Naive B cell (primary cell): ENCODE measurements around the gene MRPS22. TPM values are rescaled to one million over a fixed set of nuclear protein-coding genes. Genes with fewer than 3 reads are reported as not detected.

Source experiments
- ATAC-seq, 2 donors: fragments of 150-1000 bp; cut with Tn5 transposase; 2 replicates each; pipeline ENCODE4 v1.10.0; 2021; ENCODE audit warnings: low read depth in 2 of 2, mild to moderate bottlenecking in 2 of 2, moderate library complexity in 2 of 2
- DNase-seq: peaks from one replicate; pipeline ENCODE4 v3.0.0; 2022
- H3K27ac Mint-ChIP-seq, 6 donors: one replicate each; pipeline ENCODE4 v1.8.0; 2020 to 2022; ENCODE audit warnings: mild to moderate bottlenecking in 6 of 6, mixed read lengths in 6 of 6, moderate library complexity in 5 of 6, inconsistent platforms in 2 of 6
- H3K27me3 Mint-ChIP-seq, 3 donors: one replicate each; pipeline ENCODE4 v1.8.0; 2021 to 2022; ENCODE audit warnings: mixed read lengths in 3 of 3, mild to moderate bottlenecking in 1 of 3
- H3K36me3 Mint-ChIP-seq, 2 donors: one replicate each; pipeline ENCODE4 v1.8.0; 2020 to 2022; ENCODE audit warnings: mixed read lengths in 2 of 2, inconsistent platforms in 1 of 2, mild to moderate bottlenecking in 1 of 2
- H3K4me1 Mint-ChIP-seq, 3 donors: one replicate each; pipeline ENCODE4 v1.8.0; 2020 to 2022; ENCODE audit warnings: mixed read lengths in 3 of 3, inconsistent platforms in 1 of 3, mild to moderate bottlenecking in 1 of 3, moderate library complexity in 1 of 3
- H3K4me3 Mint-ChIP-seq, 8 donors: one replicate each; pipeline ENCODE4 v1.8.0; 2020 to 2022; ENCODE audit warnings: mild to moderate bottlenecking in 8 of 8, mixed read lengths in 8 of 8, moderate library complexity in 8 of 8, inconsistent platforms in 2 of 8
- H3K9me3 Mint-ChIP-seq, 7 donors: one replicate each; pipeline ENCODE4 v1.8.0; 2020 to 2022; ENCODE audit warnings: mixed read lengths in 7 of 7, mild to moderate bottlenecking in 5 of 7, inconsistent platforms in 2 of 7, moderate library complexity in 1 of 7
- polyA plus RNA-seq, 6 donors: library from polyadenylated mRNA; unstranded; fragments of 300-500 nt; fragmentation: Illumina TruSeq; gene quantifications; one replicate each; pipeline ENCODE4 v1.2.3, GENCODE V29; 2021; ENCODE audit warnings: low read depth in 6 of 6

MRPS22 gene
- polyA plus RNA-seq, 6 donors from 2014 or later, result 31.8 to 62.8 (median 40.6) TPM

- DNase-seq (no peak), ATAC-seq (no peak)
- no peaks in the 10 kb centered on the region for H3K4me1 Mint-ChIP-seq
- H3K27ac Mint-ChIP-seq, result no peak overlapping the region
- peaks cover 18 to 60% (median 56%) of the 10 kb centered on the region in 3 donors for H3K27me3 Mint-ChIP-seq
- H3K36me3 Mint-ChIP-seq, result no peaks in the 10 kb centered on the region
- no peaks in the 10 kb centered on the region for H3K9me3 Mint-ChIP-seq
- no peak overlapping the region for H3K4me3 Mint-ChIP-seq
These were observed 25.4 kb upstream of the MRPS22 start for GRCh38 chr3:139318431-139318816.

DNA sequence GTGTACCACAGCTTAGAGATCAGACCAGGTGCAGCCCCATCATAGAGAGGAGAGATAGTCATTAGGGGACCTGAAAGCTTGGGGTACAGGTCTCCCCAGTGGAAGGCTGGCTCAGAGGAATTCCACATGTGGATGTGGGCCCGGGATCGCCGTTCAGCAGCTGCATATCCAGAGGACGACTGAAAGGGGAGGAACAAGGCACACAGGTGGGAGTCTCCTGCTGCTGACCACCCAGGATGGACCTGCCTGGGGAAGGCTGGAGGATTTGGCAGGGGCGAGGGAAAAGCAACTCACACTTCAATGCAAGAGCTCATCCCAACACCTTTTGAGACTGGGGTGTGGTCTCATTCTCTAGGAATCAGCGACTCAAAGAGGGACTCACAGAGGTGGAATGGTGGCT is 25.0 kb upstream of the MRPS22 start:
- Mint-ChIP-seq H3K4me3 (no peak overlapping the region), H3K27ac (no peak overlapping the region)
- no peak for ATAC-seq

GRCh38 chr3:139319428-139320402 is 24.1 kb upstream of the MRPS22 start:
- ATAC-seq, result no peak
- Mint-ChIP-seq H3K27ac (peak overlapping the region in 1 of 6 donors; percentile 20), H3K27me3 (peaks cover 13 to 54% (median 48%) of the 10 kb centered on the region in 3 donors), H3K9me3 (no peaks in the 10 kb centered on the region), H3K4me1 (no peaks in the 10 kb centered on the region), H3K4me3 (no peak overlapping the region), H3K36me3 (no peaks in the 10 kb centered on the region)
- no peak for DNase-seq

More for the DNA sequence above, 25.0 kb upstream of the MRPS22 start:
- peaks cover 14 to 56% (median 54%) of the 10 kb centered on the region in 3 donors for H3K27me3 Mint-ChIP-seq
- no peaks in the 10 kb centered on the region for H3K4me1 Mint-ChIP-seq
- no peaks in the 10 kb centered on the region for H3K36me3 Mint-ChIP-seq
- H3K9me3 Mint-ChIP-seq, result no peaks in the 10 kb centered on the region
- DNase-seq, result no peak

DNA sequence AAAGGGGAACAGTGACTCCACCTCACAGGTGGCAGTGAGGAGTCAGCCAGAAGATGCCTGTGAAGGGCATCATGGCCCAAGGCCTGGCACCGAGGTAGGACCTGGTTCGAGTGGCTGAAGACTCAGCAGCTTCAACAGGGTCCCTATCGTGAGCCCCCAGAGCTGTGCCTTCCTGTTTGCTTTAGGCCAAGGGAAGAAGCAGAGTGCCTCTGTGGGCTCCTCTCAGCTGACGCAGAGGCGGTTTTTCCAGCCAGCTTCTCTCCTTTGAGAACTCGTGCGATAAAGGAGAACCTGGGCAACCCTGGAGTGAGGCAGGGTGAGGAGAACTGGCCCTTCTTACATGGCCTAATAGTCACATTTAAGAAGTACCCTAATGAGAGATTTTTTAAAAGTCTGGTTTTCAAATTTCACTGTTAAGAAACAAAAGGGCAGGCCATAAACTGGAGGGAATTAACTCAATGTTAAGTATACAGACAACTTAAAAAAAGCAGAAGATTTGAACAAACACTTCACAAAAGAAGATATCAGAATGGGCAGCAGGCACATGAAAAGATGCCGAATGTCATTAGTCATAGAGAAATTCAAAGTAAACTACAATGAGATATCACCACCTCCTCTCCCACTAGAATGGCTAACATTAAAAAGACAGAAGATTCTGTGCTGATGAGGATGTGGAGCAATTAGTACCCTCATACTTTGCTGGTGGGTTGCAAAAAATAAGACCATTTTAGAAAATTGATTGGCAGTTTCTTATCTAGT is 23.1 kb upstream of the MRPS22 start:
- no peak overlapping the region for H3K4me3 Mint-ChIP-seq
- no peaks in the 10 kb centered on the region for H3K4me1 Mint-ChIP-seq
- no peaks in the 10 kb centered on the region for H3K36me3 Mint-ChIP-seq
- no peak for ATAC-seq
- H3K9me3 Mint-ChIP-seq, result no peaks in the 10 kb centered on the region
- peaks cover 10 to 48% (median 41%) of the 10 kb centered on the region in 3 donors for H3K27me3 Mint-ChIP-seq
- H3K27ac Mint-ChIP-seq, result no peak overlapping the region
- DNase-seq, result no peak

GRCh38 chr3:139322346-139322745 is 21.5 kb upstream of the MRPS22 start:
- Mint-ChIP-seq H3K4me1 (no peaks in the 10 kb centered on the region), H3K27ac (no peak overlapping the region), H3K27me3 (peaks cover 12 to 37% (median 35%) of the 10 kb centered on the region in 3 donors), H3K4me3 (no peak overlapping the region), H3K36me3 (no peaks in the 10 kb centered on the region), H3K9me3 (no peaks in the 10 kb centered on the region)
- no peak for DNase-seq
- ATAC-seq, result no peak

- Mint-ChIP-seq H3K27me3 (peaks cover 12 to 34% (median 31%) of the 10 kb centered on the region in 3 donors), H3K27ac (no peak overlapping the region), H3K4me1 (peaks cover 0 to 4% (median 0%) of the 10 kb centered on the region in 3 donors), H3K9me3 (no peaks in the 10 kb centered on the region), H3K36me3 (no peaks in the 10 kb centered on the region), H3K4me3 (no peak overlapping the region)
- no peak for DNase-seq
- ATAC-seq, result no peak
These were observed 20.7 kb upstream of the MRPS22 start for GRCh38 chr3:139323146-139323545.

DNA sequence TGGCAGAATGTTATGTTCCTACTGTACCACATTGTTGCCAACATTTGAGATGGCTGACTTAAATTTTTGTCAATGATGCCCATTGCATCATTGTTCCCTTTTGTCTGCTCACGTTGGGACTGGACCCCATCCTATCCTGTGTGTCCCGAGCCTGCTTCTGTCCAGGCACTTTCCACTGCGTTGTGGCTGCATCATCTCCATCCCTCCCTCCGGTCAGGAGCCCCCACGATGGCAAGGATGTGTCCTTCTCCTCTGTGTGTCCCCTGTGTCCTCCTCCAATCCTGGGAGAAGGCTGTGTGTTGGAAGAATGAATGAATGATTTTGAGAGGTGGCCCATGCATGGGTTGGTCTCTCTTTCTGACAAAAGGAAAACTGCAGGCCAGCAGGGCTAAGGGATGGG is 19.4 kb upstream of the MRPS22 start:
- H3K4me3 Mint-ChIP-seq, result no peak overlapping the region
- no peak overlapping the region for H3K27ac Mint-ChIP-seq
- ATAC-seq (no peak), DNase-seq (no peak)
- no peaks in the 10 kb centered on the region for H3K36me3 Mint-ChIP-seq
- peaks cover 12 to 28% (median 20%) of the 10 kb centered on the region in 3 donors for H3K27me3 Mint-ChIP-seq
- no peaks in the 10 kb centered on the region for H3K9me3 Mint-ChIP-seq
- peaks cover 5 to 13% (median 6%) of the 10 kb centered on the region in 3 donors for H3K4me1 Mint-ChIP-seq

DNA sequence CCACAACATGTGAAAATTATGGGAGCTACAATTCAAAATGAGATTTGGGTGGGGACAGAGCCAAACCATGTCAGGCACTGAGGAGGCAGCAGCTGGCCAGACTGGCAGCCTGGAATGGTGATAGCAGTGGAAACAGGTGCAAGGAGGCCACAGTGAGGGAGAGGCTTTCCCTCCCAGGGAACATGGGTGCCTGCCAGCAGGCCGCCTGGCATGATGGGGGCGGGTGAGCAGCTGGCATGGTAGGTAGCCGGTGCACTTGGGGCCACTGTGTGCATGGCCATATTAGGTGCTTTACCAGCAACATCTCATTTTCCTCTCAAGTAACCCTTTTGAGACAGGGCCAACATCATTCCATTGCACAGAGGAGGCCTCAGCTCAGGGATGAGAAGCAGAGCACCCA is 18.3 kb upstream of the MRPS22 start:
- Mint-ChIP-seq H3K36me3 (no peaks in the 10 kb centered on the region), H3K27me3 (peaks cover 18 to 36% (median 18%) of the 10 kb centered on the region in 3 donors), H3K4me1 (peaks cover 9 to 23% (median 14%) of the 10 kb centered on the region in 3 donors), H3K27ac (no peak overlapping the region), H3K4me3 (no peak overlapping the region), H3K9me3 (no peaks in the 10 kb centered on the region)
- no peak for DNase-seq
- ATAC-seq, result no peak

GRCh38 chr3:139326131-139326530 is 17.7 kb upstream of the MRPS22 start:
- Mint-ChIP-seq H3K27me3 (peaks cover 18 to 38% (median 19%) of the 10 kb centered on the region in 3 donors), H3K4me3 (no peak overlapping the region), H3K36me3 (no peaks in the 10 kb centered on the region), H3K4me1 (peaks cover 9 to 23% (median 14%) of the 10 kb centered on the region in 3 donors), H3K27ac (no peak overlapping the region), H3K9me3 (no peaks in the 10 kb centered on the region)
- DNase-seq (no peak), ATAC-seq (no peak)

DNA sequence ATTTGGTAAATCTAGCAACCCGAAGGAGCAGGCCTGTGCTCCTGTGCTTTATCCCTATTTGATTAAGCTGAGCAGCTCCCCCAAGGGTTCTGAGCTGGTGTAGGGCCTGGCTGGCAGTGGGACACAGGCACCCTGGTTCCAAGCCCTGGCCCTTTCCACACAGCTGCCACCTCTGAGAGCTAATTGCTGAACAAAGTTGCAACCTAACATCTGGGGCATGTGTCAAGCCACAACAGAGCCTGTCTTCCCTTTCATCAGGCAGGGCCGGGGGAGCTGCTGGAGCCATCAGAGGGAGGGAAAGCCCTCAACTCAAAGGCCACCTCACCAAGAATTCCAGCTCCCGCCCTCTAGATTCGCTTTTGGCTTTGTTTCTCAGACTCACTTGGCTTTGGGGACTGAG is 17.1 kb upstream of the MRPS22 start:
- no peaks in the 10 kb centered on the region for H3K36me3 Mint-ChIP-seq
- H3K4me3 Mint-ChIP-seq, result no peak overlapping the region
- DNase-seq (no peak), ATAC-seq (no peak)
- H3K27me3 Mint-ChIP-seq, result peaks cover 21 to 44% (median 23%) of the 10 kb centered on the region in 3 donors
- peaks cover 9 to 23% (median 14%) of the 10 kb centered on the region in 3 donors for H3K4me1 Mint-ChIP-seq
- no peaks in the 10 kb centered on the region for H3K9me3 Mint-ChIP-seq
- H3K27ac Mint-ChIP-seq, result no peak overlapping the region

GRCh38 chr3:139327231-139327630 is 16.6 kb upstream of the MRPS22 start:
- DNase-seq, result no peak
- Mint-ChIP-seq H3K27me3 (peaks cover 26 to 49% (median 29%) of the 10 kb centered on the region in 3 donors), H3K4me1 (peaks cover 9 to 23% (median 14%) of the 10 kb centered on the region in 3 donors), H3K36me3 (no peaks in the 10 kb centered on the region), H3K4me3 (no peak overlapping the region), H3K9me3 (no peaks in the 10 kb centered on the region), H3K27ac (no peak overlapping the region)
- ATAC-seq, result no peak

DNA sequence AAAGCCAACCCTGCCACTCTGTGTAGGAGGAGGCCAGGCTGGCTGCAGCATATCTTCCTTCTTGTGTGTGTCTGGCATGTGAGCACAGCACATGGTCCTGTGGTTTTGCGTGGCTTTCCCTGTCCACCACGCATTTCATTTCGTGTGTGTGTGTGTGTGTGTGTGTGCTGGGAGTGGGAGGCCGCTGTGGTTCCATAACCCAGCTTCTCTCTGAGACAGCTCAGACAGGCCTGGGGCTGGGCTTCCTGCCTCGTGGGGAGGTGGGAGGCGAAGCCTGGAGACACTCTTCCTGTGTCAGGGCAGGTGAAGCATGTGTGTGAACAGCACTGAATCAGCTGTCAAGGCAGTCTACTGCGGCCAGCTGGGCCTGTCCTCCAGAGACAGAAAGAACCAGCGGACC is 16.0 kb upstream of the MRPS22 start:
- no peak overlapping the region for H3K27ac Mint-ChIP-seq
- H3K4me3 Mint-ChIP-seq, result no peak overlapping the region
- DNase-seq, result no peak
- H3K4me1 Mint-ChIP-seq, result peaks cover 9 to 23% (median 14%) of the 10 kb centered on the region in 3 donors
- no peak for ATAC-seq
- no peaks in the 10 kb centered on the region for H3K36me3 Mint-ChIP-seq
- H3K27me3 Mint-ChIP-seq, result peaks cover 31 to 51% (median 32%) of the 10 kb centered on the region in 3 donors
- H3K9me3 Mint-ChIP-seq, result no peaks in the 10 kb centered on the region

- no peak for DNase-seq
- Mint-ChIP-seq H3K9me3 (no peaks in the 10 kb centered on the region), H3K4me1 (peaks cover 9 to 23% (median 14%) of the 10 kb centered on the region in 3 donors), H3K4me3 (peak overlapping the region in 1 of 8 donors; percentile 37), H3K27ac (peak overlapping the region in 1 of 6 donors; percentile 49), H3K36me3 (no peaks in the 10 kb centered on the region), H3K27me3 (peaks cover 29 to 51% (median 32%) of the 10 kb centered on the region in 3 donors)
- no peak for ATAC-seq
These were observed 15.5 kb upstream of the MRPS22 start for GRCh38 chr3:139328356-139328755.
